Lung (tissue), 12 donors: ENCODE measurements around the gene ADGRV1. TPM values are rescaled to one million over a fixed set of nuclear protein-coding genes. Genes with fewer than 3 reads are reported as not detected.

Source experiments
- ATAC-seq: fragments of 200-7000 bp; cut with Tn5 transposase; one replicate; pipeline ENCODE4 v1.9.1; 2020; ENCODE audit warnings: moderate number of reproducible peaks; ENCODE audit not compliant: insufficient read depth, low FRiP score
- DNase-seq, 3 donors: peaks; one replicate each; pipeline ENCODE4 v3.0.0-alpha.2; 2013 to 2017
- H3K27ac ChIP-seq, 2 donors: one replicate each; pipeline ENCODE4 v1.5.1; 2013; ENCODE audit warnings: mild to moderate bottlenecking in 2 of 2, moderate library complexity in 2 of 2, control low read depth in 1 of 2, inconsistent platforms in 1 of 2, low read depth in 1 of 2, low read length in 1 of 2
- H3K27me3 ChIP-seq, 3 donors: one replicate each; pipeline ENCODE4 v1.5.1; 2013; ENCODE audit warnings: low read length in 2 of 3; ENCODE audit not compliant: control insufficient read depth in 3 of 3, insufficient read depth in 3 of 3
- H3K36me3 ChIP-seq, 4 donors: one replicate each; pipeline ENCODE4 v1.5.1; 2013; ENCODE audit warnings: low read length in 4 of 4, mild to moderate bottlenecking in 1 of 4, moderate library complexity in 1 of 4; ENCODE audit not compliant: control insufficient read depth in 4 of 4, insufficient read depth in 4 of 4
- H3K4me1 ChIP-seq, 5 donors: one replicate each; pipeline ENCODE4 v1.5.1; 2013; ENCODE audit warnings: low read length in 5 of 5, mild to moderate bottlenecking in 2 of 5, moderate library complexity in 1 of 5; ENCODE audit not compliant: control insufficient read depth in 5 of 5, insufficient read depth in 5 of 5
- H3K4me3 ChIP-seq: one replicate; pipeline ENCODE4 v1.5.1; 2013; ENCODE audit warnings: mild to moderate bottlenecking, control low read depth, moderate library complexity
- H3K9ac ChIP-seq, 2 donors: one replicate each; pipeline ENCODE4 v1.5.1; 2013; ENCODE audit warnings: low read length in 2 of 2, control low read depth in 1 of 2; ENCODE audit not compliant: insufficient read depth in 1 of 2
- H3K9me3 ChIP-seq, 4 donors: one replicate each; pipeline ENCODE4 v1.5.1; 2013; ENCODE audit warnings: low read length in 3 of 4, mild to moderate bottlenecking in 1 of 4, moderate library complexity in 1 of 4; ENCODE audit not compliant: control insufficient read depth in 4 of 4, insufficient read depth in 3 of 4
- WGBS, 2 donors: extraction: QIAGEN DNeasy Blood & Tissue Kit; methylation state at CpG; one replicate each; pipeline ENCODE4 v1.1.7; 2013; 5-methylcytosine and 5-hydroxymethylcytosine counted together
- polyA plus RNA-seq, 2 donors: library from polyadenylated mRNA; stranded (reverse); fragments of 200-250 nt; gene quantifications; one replicate each; pipeline ENCODE4 v1.2.1, GENCODE V29; 2013
- total RNA-seq, 2 donors: library from RNA; depleted of rRNA in 1 of 2; stranded (reverse); fragments of >200 nt in 1 of 2; gene quantifications; one replicate each; pipeline ENCODE4 v1.2.1, GENCODE V29; 2014 to 2021
- TF ChIP-seq, protein P1 (sequence below): IDR thresholded peaks from 2 replicates; pipeline ENCODE4 v1.5.1; 2012; ENCODE audit warnings: mild to moderate bottlenecking; ENCODE audit errors: control extremely low read depth, extremely low read depth
- donor health status: control.
- donor health status: control.
- donor health status: Bipolar disorder and iron deficiency.
- donor health status: healthy.
- donor health status: DM: yes; HTN: yes; CAD: no.

The ADGRV1 gene
- total and polyA plus RNA-seq, 4 donors: 3.6 to 66.2 (median 28.2) TPM

DNA sequence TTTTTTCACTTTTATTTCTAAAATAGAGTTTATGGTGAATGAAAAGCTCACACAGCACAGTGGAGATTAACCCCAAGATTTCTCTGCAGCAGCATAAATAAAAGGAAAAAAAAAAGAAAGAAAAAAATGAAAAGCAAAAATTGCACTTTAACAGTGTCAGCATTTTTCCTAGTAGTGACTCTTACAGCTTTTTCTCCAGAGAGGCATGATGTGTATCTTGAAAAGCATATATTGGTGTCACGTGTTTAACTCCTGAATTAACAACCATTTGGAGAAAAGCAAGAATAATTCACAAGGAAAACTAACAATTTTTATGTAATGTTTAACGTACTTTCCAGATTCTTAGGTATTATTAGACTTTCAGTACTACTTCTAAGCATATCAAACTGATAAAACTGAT, 67.9 kb downstream of the ADGRV1 start:
- ATAC-seq: no peak
- TF ChIP-seq, protein P1, sequence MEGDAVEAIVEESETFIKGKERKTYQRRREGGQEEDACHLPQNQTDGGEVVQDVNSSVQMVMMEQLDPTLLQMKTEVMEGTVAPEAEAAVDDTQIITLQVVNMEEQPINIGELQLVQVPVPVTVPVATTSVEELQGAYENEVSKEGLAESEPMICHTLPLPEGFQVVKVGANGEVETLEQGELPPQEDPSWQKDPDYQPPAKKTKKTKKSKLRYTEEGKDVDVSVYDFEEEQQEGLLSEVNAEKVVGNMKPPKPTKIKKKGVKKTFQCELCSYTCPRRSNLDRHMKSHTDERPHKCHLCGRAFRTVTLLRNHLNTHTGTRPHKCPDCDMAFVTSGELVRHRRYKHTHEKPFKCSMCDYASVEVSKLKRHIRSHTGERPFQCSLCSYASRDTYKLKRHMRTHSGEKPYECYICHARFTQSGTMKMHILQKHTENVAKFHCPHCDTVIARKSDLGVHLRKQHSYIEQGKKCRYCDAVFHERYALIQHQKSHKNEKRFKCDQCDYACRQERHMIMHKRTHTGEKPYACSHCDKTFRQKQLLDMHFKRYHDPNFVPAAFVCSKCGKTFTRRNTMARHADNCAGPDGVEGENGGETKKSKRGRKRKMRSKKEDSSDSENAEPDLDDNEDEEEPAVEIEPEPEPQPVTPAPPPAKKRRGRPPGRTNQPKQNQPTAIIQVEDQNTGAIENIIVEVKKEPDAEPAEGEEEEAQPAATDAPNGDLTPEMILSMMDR: no peak
- no peaks in the 10 kb centered on the region for H3K27me3 ChIP-seq

DNA sequence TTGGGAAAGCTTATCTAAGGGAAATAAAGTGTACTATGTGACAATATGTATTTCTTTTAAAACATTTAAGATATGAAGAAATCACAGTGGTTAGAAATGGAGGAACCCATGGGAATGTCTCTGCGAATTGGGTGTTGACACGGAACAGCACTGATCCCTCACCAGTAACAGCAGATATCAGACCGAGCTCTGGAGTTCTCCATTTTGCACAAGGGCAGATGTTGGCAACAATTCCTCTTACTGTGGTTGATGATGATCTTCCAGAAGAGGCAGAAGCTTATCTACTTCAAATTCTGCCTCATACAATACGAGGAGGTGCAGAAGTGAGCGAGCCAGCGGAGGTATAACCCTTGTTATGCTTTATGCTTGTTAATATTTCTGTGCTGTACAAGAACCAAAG, 69.9 kb downstream of the ADGRV1 start:
- H3K9me3 ChIP-seq: no peaks in the 10 kb centered on the region
- H3K27me3 ChIP-seq: no peaks in the 10 kb centered on the region
- no peak for ATAC-seq
- H3K4me1 ChIP-seq: no peaks in the 10 kb centered on the region
- no peak overlapping the region for H3K9ac ChIP-seq
- TF ChIP-seq, protein P1: no peak
- 90 to 93% methylated on average over 6 of the region's 6 CpGs for WGBS, 2 donors
- no peak for DNase-seq
- no peak overlapping the region for H3K4me3 ChIP-seq
- no peaks in the 10 kb centered on the region for H3K36me3 ChIP-seq
- no peak overlapping the region for H3K27ac ChIP-seq

More for the DNA sequence above, 67.9 kb downstream of the ADGRV1 start:
- Histone ChIP-seq H3K36me3 (no peaks in the 10 kb centered on the region), H3K27ac (no peak overlapping the region), H3K4me1 (no peaks in the 10 kb centered on the region), H3K4me3 (no peak overlapping the region), H3K9ac (no peak overlapping the region), H3K9me3 (no peaks in the 10 kb centered on the region)
- no peak for DNase-seq
- 78 to 85% methylated on average over 2 of the region's 2 CpGs for WGBS, 2 donors

DNA sequence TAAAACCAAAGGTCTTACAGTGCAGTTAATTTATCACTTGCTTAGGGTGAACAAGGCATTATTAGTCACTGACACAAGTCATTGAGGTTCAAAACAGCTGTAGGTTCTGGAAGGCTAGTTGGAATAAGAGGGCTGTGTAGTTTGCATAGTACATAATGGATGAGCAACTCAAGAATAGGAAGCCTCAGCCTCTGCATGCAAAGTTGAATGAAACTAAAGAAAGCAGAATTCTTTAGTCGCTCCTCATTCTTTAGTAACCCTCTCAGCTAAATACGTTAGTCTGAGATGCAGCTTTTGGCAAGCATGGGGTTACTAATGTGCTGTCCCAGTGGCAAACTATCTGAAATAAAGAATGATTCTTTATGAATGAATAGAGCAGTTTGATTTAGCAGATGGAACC, 74.2 kb downstream of the ADGRV1 start:
- TF ChIP-seq, protein P1: no peak
- Histone ChIP-seq H3K9me3 (no peaks in the 10 kb centered on the region), H3K4me3 (no peak overlapping the region), H3K4me1 (no peaks in the 10 kb centered on the region), H3K27ac (no peak overlapping the region), H3K9ac (no peak overlapping the region), H3K27me3 (no peaks in the 10 kb centered on the region), H3K36me3 (no peaks in the 10 kb centered on the region)
- DNase-seq: no peak
- WGBS, 2 donors: 88% methylated on average over 2 of the region's 2 CpGs
- ATAC-seq: no peak

DNA sequence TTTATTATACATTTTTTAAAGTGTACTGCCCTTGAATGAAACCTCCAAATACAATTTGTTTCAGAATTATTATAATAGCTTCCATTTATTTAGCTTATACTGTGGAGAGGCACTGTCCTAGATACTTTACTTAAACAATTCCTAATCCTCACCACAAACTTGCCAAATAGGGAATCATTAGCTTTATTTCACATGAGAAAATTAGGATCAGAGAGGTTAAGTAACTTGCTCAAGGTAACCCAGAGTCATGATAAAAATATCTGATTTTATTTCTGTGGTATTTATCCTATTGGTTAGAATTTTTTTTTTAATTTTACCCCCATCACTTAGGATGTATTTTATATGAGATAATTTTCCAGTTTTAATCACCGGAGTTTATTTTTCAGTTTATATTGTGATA, 78.4 kb downstream of the ADGRV1 start:
- no peak overlapping the region for H3K9ac ChIP-seq
- no peak for DNase-seq
- no peak for ATAC-seq
- H3K27me3 ChIP-seq: no peaks in the 10 kb centered on the region
- no peak overlapping the region for H3K4me3 ChIP-seq
- no peak overlapping the region for H3K27ac ChIP-seq
- TF ChIP-seq, protein P1: no peak
- no peaks in the 10 kb centered on the region for H3K4me1 ChIP-seq
- 0 to 39% methylated on average over 1 of the region's 1 CpG for WGBS, 2 donors
- no peaks in the 10 kb centered on the region for H3K36me3 ChIP-seq
- H3K9me3 ChIP-seq: no peaks in the 10 kb centered on the region
